Measurements from ENCODE around the gene SGF29. TPM values are rescaled to one million over a fixed set of nuclear protein-coding genes. Genes with fewer than 3 reads are reported as not detected.

Gene SGF29
- total RNA-seq, 1 donor from 2014 or later, result 5.3 TPM

GRCh38 chr16:28556914-28557320 lies 3.2 kb downstream of the SGF29 start:
- TF ChIP-seq EZH2phosphoT487 (IDR thresholded peaks at IDR 0.05), result no peak
- TF ChIP-seq EZH2 (IDR thresholded peaks at IDR 0.05), result no peak
- no peak for TF ChIP-seq CTCF (IDR thresholded peaks at IDR 0.05)
- Histone ChIP-seq H2AFZ (replicated peaks) (no peak overlapping the region), H3K27ac (no peak overlapping the region), H3K79me2 (ENCODE audit: low read depth) (peaks cover 15% of the 10 kb centered on the region), H3K4me2 (no peak overlapping the region), H3K4me3 (no peak overlapping the region), H3K36me3 (no peaks in the 10 kb centered on the region), H4K20me1 (ENCODE audit: low read depth) (no peaks in the 10 kb centered on the region), H3F3A (ENCODE audit: low read depth) (peaks cover 3% of the 10 kb centered on the region), H3K27me3 (no peaks in the 10 kb centered on the region), H3K9me3 (ENCODE audit: low read depth) (no peaks in the 10 kb centered on the region), H3K9ac (no peak overlapping the region), H3K4me1 (peaks cover 3% of the 10 kb centered on the region)
- no peak overlapping the region for H3K4me3 Mint-ChIP-seq
- peaks cover 6% of the 10 kb centered on the region for H3K4me1 Mint-ChIP-seq
- peaks cover 7% of the 10 kb centered on the region for H3K27me3 Mint-ChIP-seq (ENCODE audit: insufficient read depth, low read depth)
- no peak overlapping the region for H3K27ac Mint-ChIP-seq
- DNase-seq (ENCODE audit: low spot score), result no peak
- peaks cover 15% of the 10 kb centered on the region for H3K36me3 Mint-ChIP-seq
- H3K9me3 Mint-ChIP-seq, result no peaks in the 10 kb centered on the region

- TF ChIP-seq CTCF (IDR thresholded peaks at IDR 0.05) (no peak), EZH2 (IDR thresholded peaks at IDR 0.05) (no peak), EZH2phosphoT487 (IDR thresholded peaks at IDR 0.05) (no peak)
- Mint-ChIP-seq H3K27ac (no peak overlapping the region), H3K36me3 (peaks cover 15% of the 10 kb centered on the region), H3K27me3 (ENCODE audit: insufficient read depth, low read depth) (peaks cover 4% of the 10 kb centered on the region), H3K9me3 (no peaks in the 10 kb centered on the region), H3K4me3 (no peak overlapping the region), H3K4me1 (peaks cover 6% of the 10 kb centered on the region)
- H3F3A ChIP-seq (ENCODE audit: low read depth), result peaks cover 3% of the 10 kb centered on the region
- no peak overlapping the region for H3K4me2 ChIP-seq
- peaks cover 3% of the 10 kb centered on the region for H3K4me1 ChIP-seq
- no peak overlapping the region for H3K4me3 ChIP-seq
- DNase-seq (ENCODE audit: low spot score), result no peak
- H3K9ac ChIP-seq, result no peak overlapping the region
- H4K20me1 ChIP-seq (ENCODE audit: low read depth), result no peaks in the 10 kb centered on the region
- no peaks in the 10 kb centered on the region for H3K36me3 ChIP-seq
- H3K27me3 ChIP-seq, result no peaks in the 10 kb centered on the region
- no peak overlapping the region for H2AFZ ChIP-seq (replicated peaks)
- H3K79me2 ChIP-seq (ENCODE audit: low read depth), result peaks cover 15% of the 10 kb centered on the region
- no peak overlapping the region for H3K27ac ChIP-seq
- no peaks in the 10 kb centered on the region for H3K9me3 ChIP-seq (ENCODE audit: low read depth)
These were observed 4.7 kb downstream of the SGF29 start for GRCh38 chr16:28558456-28558855.

GRCh38 chr16:28561557-28562187 lies 8.0 kb downstream of the SGF29 start:
- Histone ChIP-seq H3K4me1 (no peaks in the 10 kb centered on the region), H3K36me3 (no peaks in the 10 kb centered on the region), H3K4me3 (no peak overlapping the region), H3K9ac (no peak overlapping the region), H4K20me1 (ENCODE audit: low read depth) (no peaks in the 10 kb centered on the region), H3K9me3 (ENCODE audit: low read depth) (no peaks in the 10 kb centered on the region), H2AFZ (replicated peaks) (no peak overlapping the region), H3K4me2 (no peak overlapping the region), H3K79me2 (ENCODE audit: low read depth) (peaks cover 5% of the 10 kb centered on the region), H3K27ac (no peak overlapping the region), H3K27me3 (no peaks in the 10 kb centered on the region), H3F3A (ENCODE audit: low read depth) (peaks cover 3% of the 10 kb centered on the region)
- peaks cover 2% of the 10 kb centered on the region for H3K27me3 Mint-ChIP-seq (ENCODE audit: insufficient read depth, low read depth)
- H3K27ac Mint-ChIP-seq, result no peak overlapping the region
- DNase-seq (ENCODE audit: low spot score), result no peak
- no peak overlapping the region for H3K4me3 Mint-ChIP-seq
- peaks cover 8% of the 10 kb centered on the region for H3K9me3 Mint-ChIP-seq
- H3K36me3 Mint-ChIP-seq, result peaks cover 21% of the 10 kb centered on the region
- TF ChIP-seq CTCF (IDR thresholded peaks at IDR 0.05) (no peak), EZH2phosphoT487 (IDR thresholded peaks at IDR 0.05) (no peak), EZH2 (IDR thresholded peaks at IDR 0.05) (no peak)
- no peaks in the 10 kb centered on the region for H3K4me1 Mint-ChIP-seq

Measured in neural progenitor cell (in vitro differentiated cells).